Endodermal cell (in vitro differentiated cells): ENCODE results near the gene FAM168B. TPM values are rescaled to one million over a fixed set of nuclear protein-coding genes. Genes with fewer than 3 reads are reported as not detected.

Experiments used
- DNase-seq: peaks from one replicate; pipeline ENCODE4 v3.0.0-alpha.2; 2017
- H3K27ac ChIP-seq: 2 replicates; pipeline ENCODE4 v1.5.1; 2013; ENCODE audit warnings: mild to moderate bottlenecking, low read depth, low read length, moderate library complexity
- H3K27me3 ChIP-seq: 2 replicates; pipeline ENCODE4 v1.6.1; 2013; ENCODE audit warnings: mild to moderate bottlenecking, low read length, moderate library complexity; ENCODE audit not compliant: insufficient read depth, control insufficient read depth, poor library complexity, severe bottlenecking
- H3K36me3 ChIP-seq: 2 replicates; pipeline ENCODE4 v1.7.0; 2013; ENCODE audit warnings: mild to moderate bottlenecking, low read length, moderate library complexity; ENCODE audit not compliant: control insufficient read depth, insufficient read depth
- H3K4me1 ChIP-seq: one replicate; pipeline ENCODE4 v1.7.0; 2013; ENCODE audit warnings: low read length; ENCODE audit not compliant: control insufficient read depth, insufficient read depth
- H3K4me3 ChIP-seq: 2 replicates; pipeline ENCODE4 v1.5.1; 2013; ENCODE audit warnings: mild to moderate bottlenecking, low read length, moderate library complexity
- H3K9ac ChIP-seq: 2 replicates; pipeline ENCODE4 v1.6.1; 2013; ENCODE audit warnings: mild to moderate bottlenecking, low read length, moderate library complexity; ENCODE audit not compliant: poor library complexity, severe bottlenecking; ENCODE audit errors: extremely low read depth
- H3K9me3 ChIP-seq: 2 replicates; pipeline ENCODE4 v1.6.1; 2013; ENCODE audit warnings: mild to moderate bottlenecking, low read length, moderate library complexity; ENCODE audit not compliant: control insufficient read depth
- H3K27ac Mint-ChIP-seq: 2 replicates; pipeline ENCODE4 v1.8.0; 2020; ENCODE audit warnings: mixed read lengths
- H3K27me3 Mint-ChIP-seq: 2 replicates; pipeline ENCODE4 v1.8.0; 2021; ENCODE audit warnings: mild to moderate bottlenecking, mixed read lengths; ENCODE audit not compliant: insufficient read depth
- H3K36me3 Mint-ChIP-seq: 2 replicates; pipeline ENCODE4 v1.8.0; 2020; ENCODE audit warnings: low read depth, mixed read lengths
- H3K4me1 Mint-ChIP-seq: 2 replicates; pipeline ENCODE4 v1.8.0; 2020; ENCODE audit warnings: mixed read lengths
- H3K4me3 Mint-ChIP-seq: 2 replicates; pipeline ENCODE4 v1.8.0; 2020; ENCODE audit warnings: mild to moderate bottlenecking, moderate library complexity, mixed read lengths
- H3K9me3 Mint-ChIP-seq: 2 replicates; pipeline ENCODE4 v1.8.0; 2020; ENCODE audit warnings: mild to moderate bottlenecking, mixed read lengths
- WGBS, 2 experiments: methylation state at CpG; one replicate each; pipeline versions ENCODE4 v1.1.5 to v1.1.7; 2013; ENCODE audit warnings: missing lambda C conversion rate in 2 of 2, mixed read lengths in 1 of 2; ENCODE audit not compliant: insufficient coverage in 1 of 2, insufficient read length in 1 of 2; 5-methylcytosine and 5-hydroxymethylcytosine counted together
- total RNA-seq, 2 donors: library from RNA; stranded (reverse); fragmentation: NEBNext Ultra II Directional in 1 of 2; extraction: Animal tissue kit (Norgen Biotek cat#: 25700) in 1 of 2; gene quantifications; 2 replicates in 1 of 2; 3 replicates in 1 of 2; pipeline ENCODE4 v1.2.1, GENCODE V29; 2021
- TF ChIP-seq, protein P1 (sequence below): fragments of 200-600 bp; sonication (generic); conservative IDR thresholded peaks from 2 replicates; pipeline ENCODE4 v1.5.0; 2021; ENCODE audit warnings: antibody characterized with exemption, mild to moderate bottlenecking

Gene FAM168B
- total RNA-seq, 2 donors from 2014 or later = 77.5 to 77.6 TPM

DNA sequence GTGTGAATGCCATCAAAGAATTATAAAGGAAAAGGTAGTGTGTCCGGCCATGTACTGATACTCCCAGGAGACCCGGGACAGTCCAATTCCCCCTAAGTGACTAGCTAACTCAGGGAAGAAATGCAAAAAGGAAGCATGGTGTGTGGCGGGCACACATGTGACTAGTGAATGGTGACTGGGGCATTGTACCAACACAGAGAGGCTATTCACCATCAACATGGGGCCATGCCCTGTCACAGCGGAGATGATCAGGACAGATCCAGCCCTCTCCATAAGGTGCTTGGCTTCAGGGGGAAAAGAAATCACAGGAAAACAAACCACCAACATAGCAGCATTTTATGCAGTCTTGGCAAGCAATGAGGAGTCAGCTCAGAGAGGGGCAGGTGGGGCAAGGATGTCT is 34.3 kb downstream of the FAM168B start:
- H3K27ac Mint-ChIP-seq = peak overlapping the region; percentile 10
- WGBS, 2 experiments = 97 to 100% methylated on average over 3 to 4 of the region's 4 CpGs

DNA sequence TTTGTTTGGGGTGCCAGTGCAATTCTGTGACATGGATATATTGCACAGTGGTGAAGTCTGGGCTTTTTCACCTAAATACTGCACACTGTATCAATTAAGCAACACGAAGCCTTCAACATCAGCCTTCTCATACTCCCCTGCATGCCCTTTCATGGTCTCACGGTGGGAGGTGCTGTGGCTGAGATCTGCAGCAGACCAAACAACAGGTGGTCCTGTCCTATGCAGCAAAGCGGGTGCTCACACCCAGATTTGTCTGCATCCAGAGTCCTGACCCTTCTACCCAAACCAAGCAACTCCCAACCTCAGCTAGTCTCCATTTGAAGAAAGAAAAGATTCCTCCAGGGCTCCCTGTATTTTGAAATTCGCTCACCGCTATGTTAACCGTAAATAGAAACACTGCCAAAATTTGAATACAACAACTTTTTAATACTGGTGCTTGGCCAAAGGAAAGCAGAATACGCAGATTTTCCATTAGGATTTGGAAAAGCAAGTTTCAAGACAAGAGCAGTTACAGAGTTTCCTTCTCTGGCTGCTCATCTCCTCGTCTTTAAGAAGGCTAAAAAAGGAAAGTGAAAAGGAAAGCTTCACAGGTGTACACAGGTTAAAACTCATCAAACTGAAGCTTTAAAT is 34.9 kb downstream of the FAM168B start:
- no peak overlapping the region for H3K4me3 ChIP-seq
- peak overlapping the region; percentile 66 for H3K27ac Mint-ChIP-seq
- DNase-seq = no peak
- H3K9me3 Mint-ChIP-seq = no peaks in the 10 kb centered on the region
- no peaks in the 10 kb centered on the region for H3K4me1 ChIP-seq
- no peaks in the 10 kb centered on the region for H3K27me3 Mint-ChIP-seq
- no peaks in the 10 kb centered on the region for H3K27me3 ChIP-seq
- peaks cover 8% of the 10 kb centered on the region for H3K4me1 Mint-ChIP-seq
- WGBS, 2 experiments = 90 to 94% methylated on average over 7 to 8 of the region's 8 CpGs
- H3K4me3 Mint-ChIP-seq = no peak overlapping the region
- TF ChIP-seq, protein P1, sequence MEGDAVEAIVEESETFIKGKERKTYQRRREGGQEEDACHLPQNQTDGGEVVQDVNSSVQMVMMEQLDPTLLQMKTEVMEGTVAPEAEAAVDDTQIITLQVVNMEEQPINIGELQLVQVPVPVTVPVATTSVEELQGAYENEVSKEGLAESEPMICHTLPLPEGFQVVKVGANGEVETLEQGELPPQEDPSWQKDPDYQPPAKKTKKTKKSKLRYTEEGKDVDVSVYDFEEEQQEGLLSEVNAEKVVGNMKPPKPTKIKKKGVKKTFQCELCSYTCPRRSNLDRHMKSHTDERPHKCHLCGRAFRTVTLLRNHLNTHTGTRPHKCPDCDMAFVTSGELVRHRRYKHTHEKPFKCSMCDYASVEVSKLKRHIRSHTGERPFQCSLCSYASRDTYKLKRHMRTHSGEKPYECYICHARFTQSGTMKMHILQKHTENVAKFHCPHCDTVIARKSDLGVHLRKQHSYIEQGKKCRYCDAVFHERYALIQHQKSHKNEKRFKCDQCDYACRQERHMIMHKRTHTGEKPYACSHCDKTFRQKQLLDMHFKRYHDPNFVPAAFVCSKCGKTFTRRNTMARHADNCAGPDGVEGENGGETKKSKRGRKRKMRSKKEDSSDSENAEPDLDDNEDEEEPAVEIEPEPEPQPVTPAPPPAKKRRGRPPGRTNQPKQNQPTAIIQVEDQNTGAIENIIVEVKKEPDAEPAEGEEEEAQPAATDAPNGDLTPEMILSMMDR = no peak
- no peaks in the 10 kb centered on the region for H3K9me3 ChIP-seq
- H3K36me3 Mint-ChIP-seq = peaks cover 79% of the 10 kb centered on the region
- H3K36me3 ChIP-seq = peaks cover 90% of the 10 kb centered on the region
- H3K9ac ChIP-seq = no peak overlapping the region
- no peak overlapping the region for H3K27ac ChIP-seq

More for the DNA sequence above, 34.3 kb downstream of the FAM168B start:
- Histone ChIP-seq H3K9ac (no peak overlapping the region), H3K4me1 (no peaks in the 10 kb centered on the region), H3K36me3 (peaks cover 89% of the 10 kb centered on the region), H3K27me3 (no peaks in the 10 kb centered on the region), H3K4me3 (no peak overlapping the region), H3K9me3 (no peaks in the 10 kb centered on the region), H3K27ac (no peak overlapping the region)
- peaks cover 11% of the 10 kb centered on the region for H3K4me1 Mint-ChIP-seq
- DNase-seq = no peak
- H3K9me3 Mint-ChIP-seq = no peaks in the 10 kb centered on the region
- no peaks in the 10 kb centered on the region for H3K27me3 Mint-ChIP-seq
- H3K36me3 Mint-ChIP-seq = peaks cover 77% of the 10 kb centered on the region
- TF ChIP-seq, protein P1 = no peak
- no peak overlapping the region for H3K4me3 Mint-ChIP-seq

DNA sequence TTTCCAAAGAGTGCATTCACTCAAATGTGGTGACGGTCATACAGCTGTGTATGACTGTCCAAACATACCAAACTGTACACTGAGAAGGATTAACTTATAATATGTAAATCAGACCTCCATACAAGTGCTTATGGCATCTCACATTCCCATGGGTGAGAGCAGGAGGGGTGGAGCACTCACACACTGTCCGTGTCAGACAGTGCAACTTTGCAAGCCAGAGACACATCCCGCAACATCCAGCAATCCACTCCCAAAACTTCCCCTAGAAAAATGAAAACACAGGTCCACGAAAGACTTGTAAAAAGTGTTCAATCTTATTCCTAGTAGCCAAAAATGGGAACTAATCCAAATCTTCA is 36.4 kb downstream of the FAM168B start:
- H3K9me3 ChIP-seq = no peaks in the 10 kb centered on the region
- peaks cover 2% of the 10 kb centered on the region for H3K4me1 Mint-ChIP-seq
- WGBS, 2 experiments = 80 to 98% methylated on average over 1 to 4 of the region's 4 CpGs
- H3K9ac ChIP-seq = no peak overlapping the region
- H3K9me3 Mint-ChIP-seq = no peaks in the 10 kb centered on the region
- peaks cover 82% of the 10 kb centered on the region for H3K36me3 Mint-ChIP-seq
- no peaks in the 10 kb centered on the region for H3K27me3 ChIP-seq
- TF ChIP-seq, protein P1 = no peak
- H3K27me3 Mint-ChIP-seq = no peaks in the 10 kb centered on the region
- H3K36me3 ChIP-seq = peaks cover 90% of the 10 kb centered on the region
- no peak overlapping the region for H3K4me3 ChIP-seq
- DNase-seq = no peak
- H3K4me1 ChIP-seq = no peaks in the 10 kb centered on the region
- no peak overlapping the region for H3K27ac ChIP-seq
- no peak overlapping the region for H3K4me3 Mint-ChIP-seq
- peak overlapping the region; percentile 11 for H3K27ac Mint-ChIP-seq
